ENCODE measurements around the gene PHLPP1.
"Not testable (repeated sequence)": the region's sequence is repeated elsewhere in the genome, so short reads cannot be mapped to it uniquely, and the experiment has no call there.

PHLPP1 gene

DNA sequence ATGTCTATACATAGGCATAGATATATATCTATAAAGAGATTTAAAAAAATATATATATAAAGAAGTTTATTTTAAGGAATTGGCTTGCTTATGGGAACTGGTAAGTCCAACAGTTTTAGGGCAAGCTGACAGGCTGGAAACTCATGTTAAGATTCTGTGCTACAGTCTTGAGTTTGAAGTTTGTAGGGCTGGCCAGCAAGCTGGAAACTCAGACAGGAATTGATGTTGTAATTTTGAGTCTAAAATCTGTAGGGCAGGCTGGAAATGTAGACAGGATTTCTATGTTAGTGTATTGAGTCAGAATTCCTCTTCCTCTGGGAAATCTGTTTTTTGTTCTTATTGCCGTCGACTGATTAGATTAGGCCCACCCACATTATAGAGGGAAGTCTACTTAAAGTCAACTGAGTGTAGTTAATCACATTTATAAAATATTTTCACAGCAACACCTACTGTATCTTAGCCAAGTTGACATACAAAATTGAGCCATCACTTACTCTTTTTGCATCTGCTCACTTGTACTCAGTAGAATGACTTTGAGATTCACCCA is 60.8 kb downstream of the PHLPP1 start:
- no peak for DNase-seq

DNA sequence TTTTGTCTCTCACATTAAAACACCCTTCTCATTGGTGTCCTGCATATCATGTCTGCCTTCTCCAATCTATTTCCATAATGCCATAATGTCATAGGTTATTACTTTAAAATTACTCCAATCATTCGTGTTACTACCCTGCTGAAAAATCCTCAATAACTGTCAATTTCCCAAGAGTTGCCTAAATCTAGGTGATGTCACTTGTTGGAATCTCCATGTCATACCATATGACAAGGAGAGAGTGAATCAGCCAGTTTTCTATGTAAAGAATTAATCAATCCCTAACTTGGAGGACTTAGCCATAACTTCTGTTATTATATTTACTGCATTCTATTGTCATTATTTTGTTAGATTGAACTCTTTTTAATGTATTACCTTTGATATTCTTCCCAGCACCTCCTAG is 62.5 kb downstream of the PHLPP1 start:
- no peak for DNase-seq

DNA sequence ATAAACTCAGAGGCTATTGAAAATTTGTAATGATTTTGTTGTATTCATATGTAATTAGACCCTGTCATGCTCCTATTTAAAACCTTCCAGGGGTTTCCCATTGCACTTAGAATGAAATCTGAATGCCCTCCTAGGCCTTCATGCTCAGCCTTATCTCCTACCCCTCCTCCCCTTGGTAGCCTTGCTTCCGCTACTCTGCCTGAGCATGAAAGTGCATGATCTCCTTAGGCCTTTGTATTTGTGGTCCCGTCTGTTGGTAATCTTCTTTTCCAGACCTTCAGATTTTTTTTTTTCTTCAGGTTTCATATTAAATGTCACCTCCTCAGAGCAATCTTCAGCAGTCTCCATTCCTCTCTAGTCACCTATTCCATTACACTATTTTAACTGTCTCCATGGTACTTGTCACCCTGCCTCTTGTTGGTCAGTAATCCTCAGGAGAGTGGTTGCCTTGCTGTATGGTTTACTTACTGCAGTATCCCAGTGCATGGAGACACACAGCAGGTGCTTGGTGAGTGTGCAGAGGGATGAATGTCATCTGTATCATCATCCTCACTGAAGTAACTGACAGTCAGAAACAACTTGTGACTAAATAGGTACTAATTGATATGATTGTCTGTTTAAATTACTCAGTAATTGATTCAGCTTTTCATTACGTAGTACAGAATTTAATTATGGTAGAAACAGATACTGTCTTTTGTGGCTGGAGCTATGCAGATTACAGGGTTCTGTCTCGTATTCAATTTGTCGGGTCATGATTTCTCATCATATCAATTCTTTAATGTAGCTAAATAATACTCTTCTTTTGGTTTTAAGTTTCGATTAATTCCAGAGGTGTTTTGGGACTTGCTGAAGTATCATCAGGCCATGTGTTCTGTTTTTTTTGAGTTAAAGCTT is 63.9 kb downstream of the PHLPP1 start:
- peak; percentile 22 for DNase-seq

DNA sequence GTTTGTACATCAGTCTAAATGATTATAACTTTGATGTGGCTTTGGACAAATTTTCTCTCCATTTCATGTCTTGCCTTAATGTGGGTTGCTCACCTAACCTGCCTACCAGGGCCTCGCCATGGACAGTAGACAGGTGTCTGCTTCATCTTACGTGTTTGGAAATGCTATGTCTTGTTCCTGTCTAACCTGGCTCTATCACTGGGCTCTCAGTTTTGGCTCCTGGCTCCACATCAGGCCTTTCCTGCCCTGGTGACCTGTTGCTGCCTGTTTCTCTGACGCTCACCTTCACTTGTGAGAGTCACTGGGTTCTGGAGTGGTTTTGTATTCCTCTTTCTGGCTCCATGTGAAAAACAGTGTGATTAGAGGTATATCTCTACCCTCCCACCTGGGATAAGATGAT is 65.9 kb downstream of the PHLPP1 start:
- no peak for DNase-seq

DNA sequence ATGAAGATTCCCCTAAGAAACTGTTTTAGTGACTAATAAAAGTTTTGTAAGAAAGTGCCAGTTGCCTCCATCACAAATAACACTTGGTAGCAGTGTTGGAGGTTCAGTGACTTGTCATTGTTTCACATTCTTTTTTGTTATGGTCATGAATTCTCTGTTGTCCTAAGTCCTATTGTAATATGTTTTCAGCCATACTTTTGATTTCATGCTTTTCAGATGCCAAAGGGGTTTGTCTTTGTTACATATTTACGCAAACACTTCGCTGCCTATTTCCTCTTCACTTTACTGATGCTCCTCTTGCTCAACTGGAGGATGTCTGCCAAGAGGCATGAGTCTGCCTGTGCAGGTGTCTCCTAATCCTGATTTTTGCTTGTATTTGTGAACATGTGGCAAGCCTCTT is 66.6 kb downstream of the PHLPP1 start:
- DNase-seq, result no peak

DNA sequence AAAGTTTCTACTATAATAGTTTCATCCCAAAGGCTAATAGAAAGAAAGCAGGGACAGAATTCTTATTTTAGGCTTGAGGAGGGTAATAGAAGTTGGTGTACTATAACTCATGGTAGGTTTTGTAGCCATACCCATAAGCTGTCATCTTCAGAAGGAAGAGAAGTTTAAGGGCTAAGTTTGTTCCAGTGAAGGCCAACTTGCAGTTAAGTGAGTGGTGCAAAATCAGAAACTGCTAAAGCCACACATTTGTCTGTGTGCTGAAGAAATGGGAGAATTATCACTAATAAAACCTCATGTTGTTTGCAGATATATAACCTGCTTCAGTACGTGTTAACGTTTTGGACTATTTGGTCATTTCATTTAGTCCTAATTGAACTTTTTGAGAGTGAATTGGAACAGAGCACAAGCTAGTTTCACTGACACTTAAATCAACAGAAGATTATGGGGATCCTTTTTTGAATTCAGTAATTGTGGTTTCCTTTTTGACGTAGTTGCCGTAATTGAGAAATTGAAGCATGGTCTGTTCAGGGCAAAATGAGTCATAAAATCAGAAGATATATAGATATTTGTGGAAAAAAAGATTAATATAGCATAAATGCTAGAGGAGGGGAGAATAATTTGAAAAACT is 69.1 kb downstream of the PHLPP1 start:
- peak; percentile 83 for DNase-seq

DNA sequence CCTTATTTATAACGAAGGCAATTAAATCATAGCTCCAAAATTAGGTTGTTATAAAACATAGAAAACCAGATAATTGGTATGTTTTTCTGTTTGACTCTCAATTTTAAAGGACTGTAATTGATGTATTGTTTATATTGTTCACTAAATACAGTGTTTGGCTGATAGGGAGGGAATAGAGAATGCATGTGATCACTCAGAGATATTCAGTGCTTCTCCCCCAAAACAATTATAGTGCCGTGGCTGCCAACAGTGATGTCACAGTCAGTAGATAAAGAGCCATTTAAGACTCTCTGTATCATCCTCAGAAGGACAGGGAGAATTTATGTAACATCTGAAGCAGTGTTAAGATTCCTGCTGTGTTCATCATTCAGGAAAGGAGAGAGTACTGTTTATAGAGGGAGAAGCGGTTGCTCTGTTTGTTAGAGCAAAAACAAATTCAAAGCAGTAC is 69.6 kb downstream of the PHLPP1 start:
- peak; percentile 25 for DNase-seq

DNA sequence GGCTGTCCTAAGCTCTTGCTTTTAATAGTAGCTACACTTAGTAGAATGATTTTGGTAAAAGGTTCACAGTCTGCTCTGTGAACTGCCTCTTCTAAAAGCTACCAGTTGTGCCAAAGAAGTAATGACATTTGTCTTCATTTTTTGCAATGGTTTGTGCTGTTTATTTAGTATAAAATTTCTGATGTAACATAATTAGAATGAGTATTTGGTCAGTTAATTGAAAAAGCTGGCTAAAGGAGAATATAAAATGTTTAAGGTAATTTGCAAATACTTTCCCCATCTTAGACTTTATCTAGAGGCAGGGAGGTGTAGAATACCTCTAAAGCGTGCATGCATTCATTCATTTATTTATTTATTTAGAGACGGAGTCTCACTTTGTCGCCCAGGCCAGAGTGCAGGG is 71.3 kb downstream of the PHLPP1 start:
- DNase-seq, result no peak

DNA sequence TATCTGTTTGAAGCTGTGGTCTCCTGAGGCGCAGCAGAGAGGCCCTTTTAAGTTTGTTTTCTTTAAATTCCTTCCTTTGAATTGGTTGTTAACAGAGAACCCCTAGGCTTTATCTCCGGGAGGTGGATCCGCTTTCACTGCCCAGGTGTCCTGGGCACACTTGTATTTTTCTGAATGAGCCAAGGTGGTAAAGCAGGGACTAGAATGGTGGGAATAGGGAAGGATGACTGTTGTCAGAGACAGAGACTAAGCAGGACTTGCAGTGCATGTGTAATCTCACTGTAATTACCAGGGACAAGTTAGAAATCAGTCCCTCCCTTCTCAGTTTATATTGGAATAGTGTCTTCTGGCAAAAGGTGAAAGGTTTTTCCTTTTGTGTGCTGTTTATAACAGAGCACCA is 72.8 kb downstream of the PHLPP1 start:
- no peak for DNase-seq

DNA sequence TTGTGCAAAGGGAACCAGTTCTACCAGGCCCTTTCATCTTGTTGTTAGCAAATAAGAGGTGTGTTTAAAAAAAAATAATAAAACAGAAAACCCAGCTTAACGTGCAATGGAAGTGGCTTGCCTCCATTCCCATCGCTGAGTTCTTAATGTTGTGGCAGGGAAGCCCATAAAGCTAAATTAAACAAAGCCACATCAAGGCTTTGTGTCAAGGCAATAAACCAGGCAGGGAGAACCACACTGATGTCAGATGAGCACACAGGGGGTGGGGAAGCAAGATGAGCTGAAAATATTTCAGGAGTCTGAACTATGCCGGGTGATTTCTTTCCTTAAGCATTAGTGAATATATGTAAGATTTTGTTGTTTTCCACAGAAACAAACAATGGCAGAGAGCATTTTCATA is 73.5 kb downstream of the PHLPP1 start:
- no peak for DNase-seq

DNA sequence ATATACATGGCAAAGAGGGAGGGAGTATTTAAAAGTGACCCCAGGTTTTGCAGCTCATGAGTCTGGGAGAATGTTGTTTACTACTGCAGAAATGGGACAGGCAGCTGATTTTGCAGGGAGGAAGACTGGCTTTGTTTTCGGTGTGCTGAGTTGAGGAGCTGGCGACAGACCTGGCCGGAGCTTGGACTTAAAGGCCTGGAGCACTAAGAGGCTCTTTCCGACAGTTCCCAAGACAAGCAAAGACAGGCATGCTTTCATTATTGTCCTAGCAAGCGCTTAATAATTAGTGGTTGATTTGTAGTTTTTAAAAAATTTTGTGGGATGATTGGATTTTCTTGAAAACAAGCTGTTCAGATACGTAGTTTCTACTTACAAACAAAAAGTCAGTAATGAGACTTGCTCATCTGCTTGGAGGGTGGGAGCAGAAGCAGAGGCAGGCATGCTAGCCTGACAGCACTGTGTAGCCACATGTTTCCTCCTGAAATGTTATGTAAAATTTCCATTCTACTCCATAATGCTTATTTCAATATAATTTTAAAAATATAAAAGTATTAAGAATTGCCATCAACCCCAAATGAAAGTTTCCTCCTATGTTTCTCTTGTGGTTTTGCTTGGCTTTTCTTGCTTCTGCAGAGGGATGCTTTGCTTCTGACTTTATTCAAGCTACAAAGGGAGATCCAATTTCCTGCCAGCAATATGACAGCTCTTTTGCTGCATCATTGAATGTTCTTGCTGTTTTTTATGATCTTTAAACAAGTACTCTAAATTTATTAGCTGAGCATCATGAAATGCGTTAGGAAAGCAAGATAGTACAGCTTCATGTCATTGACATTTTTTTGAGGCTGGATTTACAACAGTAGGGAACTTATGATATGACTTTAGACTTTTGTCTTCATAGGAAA is 75.8 kb downstream of the PHLPP1 start:
- no peak for DNase-seq

DNA sequence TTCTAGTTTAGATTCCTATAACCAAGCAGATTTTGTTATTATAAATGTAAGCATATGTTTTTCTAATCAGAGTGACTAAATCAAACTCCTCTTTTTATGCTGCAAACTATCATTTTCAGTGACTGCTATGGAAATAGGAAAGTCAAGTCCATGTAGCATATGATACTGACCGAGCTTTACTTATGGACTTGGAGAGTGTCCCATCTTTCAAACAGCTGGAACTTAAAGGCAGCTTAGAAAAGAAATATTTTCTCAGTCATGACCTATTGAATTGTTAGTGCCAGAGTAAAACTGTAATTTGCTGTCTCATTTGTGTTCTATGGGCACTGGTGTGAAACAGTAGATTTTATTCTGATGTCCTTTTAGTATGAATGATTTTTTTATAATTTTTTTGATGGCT is 76.7 kb downstream of the PHLPP1 start:
- no peak for DNase-seq

DNA sequence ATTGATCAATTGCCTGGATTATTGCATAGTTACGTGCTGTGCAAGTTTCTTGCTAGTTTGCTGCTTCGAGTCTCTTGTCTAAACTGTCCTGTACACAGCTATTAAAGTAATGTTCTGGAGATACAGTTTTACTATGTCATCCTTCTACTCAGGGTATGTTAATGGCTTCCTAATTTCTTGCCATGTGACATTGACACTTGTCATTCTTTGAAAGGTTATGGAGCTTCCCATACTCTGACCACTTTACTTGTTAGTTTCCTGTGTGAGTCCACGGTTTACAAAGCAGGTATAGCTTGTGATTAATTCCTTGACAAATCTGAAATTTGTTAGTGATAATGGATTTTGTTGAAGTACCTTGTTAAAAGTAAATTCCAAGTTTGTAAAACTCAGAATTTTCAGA is 80.5 kb downstream of the PHLPP1 start:
- peak; percentile 34 for DNase-seq

DNA sequence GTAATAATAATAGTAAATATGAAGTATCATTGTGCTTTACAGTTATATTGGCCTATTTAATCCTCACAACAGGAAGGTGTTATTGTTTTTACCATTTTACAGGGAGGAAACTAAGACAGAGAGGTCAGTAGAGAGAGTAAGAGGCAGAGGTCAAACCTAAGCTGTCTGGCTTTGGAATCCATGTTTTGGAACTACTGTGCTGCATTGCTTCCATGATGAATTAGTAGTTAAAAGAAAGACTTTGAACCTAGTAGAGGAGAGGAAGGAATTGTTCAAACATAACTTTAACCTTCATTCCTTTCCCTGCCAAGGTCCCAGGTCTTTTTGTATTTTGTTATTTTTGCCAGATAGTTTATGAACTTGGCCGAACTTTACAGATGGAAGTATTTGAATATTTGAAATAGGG is 80.9 kb downstream of the PHLPP1 start:
- no peak for DNase-seq

DNA sequence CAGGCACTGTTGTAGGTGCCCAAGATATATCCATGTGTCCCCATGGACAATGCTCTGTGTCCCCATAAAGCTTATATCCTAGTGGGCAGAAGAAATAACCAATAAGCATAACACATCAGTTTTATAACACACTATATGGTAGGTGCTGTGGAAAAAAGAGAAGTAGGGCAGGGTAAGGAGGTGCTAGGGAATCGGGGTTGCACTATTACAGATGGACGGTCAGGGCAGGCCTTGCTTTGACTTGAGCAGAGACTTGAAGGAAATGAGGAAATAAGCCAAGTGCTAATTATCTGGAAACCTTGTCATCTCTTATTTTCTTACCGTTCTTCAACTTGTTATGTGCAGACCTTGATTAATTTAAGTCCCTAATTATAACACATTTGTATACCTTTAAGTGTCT is 82.0 kb downstream of the PHLPP1 start:
- DNase-seq, result no peak

DNA sequence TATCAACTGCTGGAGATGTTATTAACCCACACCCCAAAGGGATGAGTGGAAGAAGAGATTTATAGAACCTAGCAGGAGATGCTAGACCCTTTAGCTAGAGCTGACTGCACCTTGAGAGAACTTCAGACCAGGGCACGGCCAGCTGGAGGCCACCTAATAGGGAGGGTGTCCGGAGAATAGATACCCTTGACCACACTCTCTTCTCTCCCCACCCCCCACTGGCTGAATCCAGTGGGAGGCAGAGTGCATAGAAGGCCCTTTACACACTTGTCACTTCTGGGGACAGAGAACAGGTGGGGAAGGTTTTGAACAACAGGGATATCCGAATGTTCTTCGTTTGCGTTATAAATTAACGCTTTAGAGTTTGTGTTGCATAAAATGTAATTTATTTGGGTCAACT is 84.6 kb downstream of the PHLPP1 start:
- no peak for DNase-seq

DNA sequence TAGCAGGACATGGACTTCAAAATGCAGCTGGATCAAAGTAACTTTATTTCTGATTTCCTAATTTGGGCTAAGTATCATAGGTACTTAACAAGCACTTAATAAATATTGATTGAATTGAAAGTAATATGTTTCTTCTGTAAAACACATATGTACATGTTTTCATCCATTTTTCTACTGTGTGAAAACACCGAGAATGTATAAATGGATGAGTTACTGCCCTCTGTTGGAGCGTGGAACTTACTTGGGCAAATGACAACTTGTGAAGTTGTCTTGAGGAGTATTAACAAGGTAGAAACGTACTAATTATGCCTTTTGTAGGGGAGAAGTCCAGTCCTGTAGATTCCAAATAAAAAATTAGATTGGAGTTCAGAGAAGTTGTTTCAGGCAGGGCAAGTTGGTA is 87.2 kb downstream of the PHLPP1 start:
- no peak for DNase-seq

DNA sequence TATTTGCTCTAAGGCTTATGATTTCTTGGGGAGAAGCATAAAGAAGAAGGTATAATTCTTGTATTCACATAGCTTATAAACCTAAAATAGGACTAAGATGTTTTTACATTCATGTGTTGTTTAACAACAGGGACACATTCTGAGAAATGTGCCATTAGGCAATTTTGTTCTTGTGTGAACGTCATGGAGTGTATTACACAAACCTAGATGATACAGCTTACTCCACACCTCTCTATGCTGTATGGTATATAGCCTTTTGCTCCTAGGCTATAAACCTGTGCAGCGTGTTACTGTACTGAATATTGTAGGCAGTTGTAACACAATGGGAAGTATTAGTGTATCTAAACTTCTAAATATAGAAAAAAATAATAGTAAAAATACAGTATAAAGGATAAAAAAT is 92.1 kb downstream of the PHLPP1 start:
- DNase-seq, result no peak

DNA sequence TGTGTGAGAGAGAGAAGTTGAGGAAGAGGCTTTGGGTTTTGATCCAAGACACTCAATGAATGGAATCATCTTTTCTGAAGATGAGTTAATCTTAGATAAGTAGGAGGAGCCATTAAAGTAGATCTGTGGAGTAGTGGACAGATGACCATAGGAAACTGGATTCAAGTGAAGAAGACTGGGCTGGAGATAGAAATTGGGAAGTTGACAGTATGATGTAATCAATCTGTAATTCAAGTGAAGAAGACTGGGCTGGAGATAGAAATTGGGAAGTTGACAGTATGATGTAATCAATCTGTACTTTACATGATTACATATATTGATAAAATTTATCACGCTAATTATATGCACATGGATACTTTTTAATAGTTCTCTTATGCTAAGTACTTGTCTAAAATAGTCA is 92.8 kb downstream of the PHLPP1 start:
- DNase-seq, result no peak

DNA sequence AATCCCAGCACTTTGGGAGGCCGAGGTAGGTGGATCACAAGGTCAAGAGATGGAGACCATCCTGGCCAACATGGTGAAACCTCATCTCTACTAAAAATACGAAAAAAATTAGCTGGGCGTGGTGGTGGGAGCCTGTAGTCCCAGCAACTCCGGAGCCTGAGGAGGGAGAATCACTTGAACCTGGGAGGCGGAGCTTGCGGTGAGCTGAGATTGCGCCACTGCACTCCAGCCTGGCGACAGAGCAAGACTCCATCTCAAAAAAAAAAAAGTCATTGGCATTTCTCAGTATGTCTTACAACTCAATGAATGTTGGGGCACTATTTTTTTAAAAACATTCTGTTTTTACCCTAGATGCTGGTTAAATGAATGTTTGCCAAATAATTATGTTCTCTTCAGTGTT is 94.1 kb downstream of the PHLPP1 start:
- DNase-seq, result not testable (repeated sequence)

DNA sequence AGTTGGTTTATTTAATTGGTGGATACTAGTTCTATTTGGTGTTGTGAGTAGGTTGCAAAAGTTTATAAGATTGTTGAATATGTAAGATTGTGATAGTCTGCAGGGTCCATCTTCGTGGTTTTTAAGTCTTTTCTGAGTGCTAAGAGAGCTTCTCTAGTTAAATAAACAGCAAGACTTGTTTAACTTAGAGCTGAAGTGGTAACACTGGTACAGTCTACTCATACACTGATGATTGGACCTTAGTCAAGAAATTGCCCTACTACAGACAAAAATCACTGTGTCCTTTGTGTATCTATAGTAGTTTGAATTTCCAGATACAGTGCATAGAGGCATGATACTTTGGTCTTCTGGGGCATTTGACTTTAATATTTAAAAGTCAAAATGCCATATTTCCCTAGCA is 94.6 kb downstream of the PHLPP1 start:
- no peak for DNase-seq

DNA sequence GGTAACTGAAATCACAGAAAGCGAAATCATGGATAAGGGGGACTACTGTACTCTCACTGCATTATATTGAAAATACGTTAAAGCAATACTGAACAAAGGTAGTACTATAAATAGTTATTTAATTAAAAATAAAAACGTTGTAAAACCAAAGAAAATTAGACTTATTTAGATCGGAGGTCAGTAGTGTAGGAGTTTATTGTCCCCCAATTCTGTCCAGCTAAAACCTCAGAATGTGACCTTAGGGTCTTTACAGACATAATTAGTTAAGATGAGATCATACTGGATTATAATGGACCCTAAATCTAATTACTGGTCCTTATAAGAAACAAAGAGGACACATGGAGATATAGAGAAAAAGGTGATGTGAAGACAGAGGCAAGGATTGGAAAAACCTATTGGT is 95.3 kb downstream of the PHLPP1 start:
- no peak for DNase-seq

DNA sequence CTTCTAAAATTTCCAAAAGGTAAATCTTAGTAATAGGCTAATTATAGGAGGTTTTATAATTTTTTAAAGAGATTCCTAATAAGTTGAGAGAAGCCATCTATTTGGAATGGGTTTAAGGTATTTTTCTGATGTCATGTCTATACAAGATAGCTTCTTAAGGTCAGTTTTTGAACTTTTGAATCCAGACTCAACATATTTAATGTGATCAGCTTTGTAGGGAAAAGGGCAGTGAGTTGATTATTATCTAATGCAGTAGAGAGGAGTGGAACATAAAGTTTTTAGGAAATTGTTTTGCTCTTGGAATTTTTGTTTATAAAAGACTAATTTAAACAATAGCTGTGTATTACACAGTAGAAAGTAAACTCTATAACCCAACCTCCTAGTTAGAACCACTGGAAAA is 96.3 kb downstream of the PHLPP1 start:
- DNase-seq, result no peak

Measured in activated CD4-positive, alpha-beta T cell treated with anti-CD3 and anti-CD28 coated beads, Interleukin-10, Interleukin-2, amounts not matched to agents 100 ng/mL and 50 ng/mL, durations not matched to agents 16 hours and 8 hours (primary cell).